PFSK-1 (cell line): ENCODE results near the gene AOPEP.

ENCODE experiments used
- FOXP2 ChIP-seq: optimal IDR thresholded peaks from 2 replicates; pipeline ENCODE3; 2011; ENCODE audit warnings: borderline replicate concordance, control low read depth, inconsistent platforms; ENCODE audit not compliant: insufficient read depth; ENCODE audit errors: extremely low read length, extremely low read depth
- POLR2AphosphoS5 ChIP-seq: IDR thresholded peaks from 2 replicates; pipeline ENCODE4 v1.6.1; 2012; ENCODE audit warnings: low read depth, mild to moderate bottlenecking, control low read depth, low read length, moderate library complexity
- REST ChIP-seq, 2 experiments: IDR thresholded peaks; 2 replicates each; pipeline versions ENCODE4 v1.6.1 to v1.8.0; 2011 to 2012; ENCODE audit warnings: low read depth in 2 of 2, low read length in 2 of 2, control low read depth in 1 of 2, inconsistent platforms in 1 of 2, mild to moderate bottlenecking in 1 of 2, moderate library complexity in 1 of 2; ENCODE audit not compliant: insufficient read depth in 1 of 2
- SIN3A ChIP-seq: IDR thresholded peaks from 2 replicates; pipeline ENCODE4 v1.6.1; 2012; ENCODE audit warnings: mild to moderate bottlenecking, low read length, moderate library complexity, borderline replicate concordance; ENCODE audit not compliant: insufficient read depth
- TAF1 ChIP-seq: IDR thresholded peaks from 2 replicates; pipeline ENCODE4 v1.6.1; 2012; ENCODE audit warnings: low read length, control low read depth, borderline replicate concordance; ENCODE audit not compliant: insufficient read depth

AOPEP gene

DNA sequence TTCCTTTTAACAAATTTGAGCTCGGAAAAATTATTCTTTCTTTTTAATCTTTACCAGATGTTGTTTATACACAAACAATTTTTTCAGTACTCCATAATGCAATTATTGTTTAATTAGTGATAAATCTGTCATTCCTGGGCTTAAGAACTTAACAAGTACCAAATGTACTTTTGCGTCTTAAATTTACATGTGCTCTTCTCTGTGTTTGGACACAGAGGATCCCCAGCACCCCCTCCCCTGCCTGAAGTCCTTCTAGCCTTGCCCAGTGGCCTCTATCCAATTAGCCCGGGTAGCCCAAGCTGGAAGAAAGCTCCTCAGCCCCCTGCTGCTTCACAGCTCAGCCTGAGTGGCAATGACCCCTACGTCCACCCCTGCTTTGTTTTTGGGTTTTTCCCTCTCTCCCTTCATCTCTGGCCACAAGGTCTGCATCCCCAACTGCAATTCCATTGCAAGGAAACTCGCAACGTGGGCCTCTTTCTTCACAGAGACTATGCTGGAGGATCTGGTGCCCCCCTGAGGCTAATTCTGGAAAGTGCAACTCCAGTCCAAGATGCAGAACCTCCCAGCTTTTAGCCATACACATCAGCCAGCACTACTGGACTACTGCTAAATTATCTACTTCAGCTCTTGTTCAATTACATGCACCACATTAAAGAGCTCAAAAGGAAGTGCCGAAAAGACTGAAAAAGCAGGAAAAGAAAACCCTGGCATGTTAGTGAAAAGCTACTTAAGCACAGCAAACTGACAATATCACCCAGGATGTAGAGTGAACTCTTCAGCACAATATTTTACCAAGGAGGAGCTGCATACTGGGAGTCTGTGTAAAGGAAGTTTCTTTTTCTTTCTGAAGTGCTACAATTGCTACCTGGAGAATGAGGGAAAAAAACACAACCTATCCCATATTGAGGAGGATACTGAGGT is 404.8 kb downstream of the AOPEP start:
- TF ChIP-seq REST (IDR thresholded peaks at IDR 0.05; ENCODE audit: insufficient read depth in 1 of 2, low read depth in 2 of 2, low read length in 2 of 2) (no peak), SIN3A (no peak), POLR2AphosphoS5 (no peak), TAF1 (no peak), FOXP2 (no peak)

GRCh38 chr9:95132366-95133324 is 406.1 kb downstream of the AOPEP start:
- TF ChIP-seq POLR2AphosphoS5 = no peak
- no peak for TF ChIP-seq REST (IDR thresholded peaks at IDR 0.05; ENCODE audit: insufficient read depth in 1 of 2, low read depth in 2 of 2, low read length in 2 of 2)
- no peak for TF ChIP-seq SIN3A
- no peak for TF ChIP-seq TAF1
- no peak for TF ChIP-seq FOXP2

GRCh38 chr9:95133325-95133705 is 406.8 kb downstream of the AOPEP start:
- no peak for TF ChIP-seq SIN3A
- no peak for TF ChIP-seq REST (IDR thresholded peaks at IDR 0.05; ENCODE audit: insufficient read depth in 1 of 2, low read depth in 2 of 2, low read length in 2 of 2)
- TF ChIP-seq TAF1 = no peak
- TF ChIP-seq FOXP2 = no peak
- TF ChIP-seq POLR2AphosphoS5 = no peak

- TF ChIP-seq REST (IDR thresholded peaks at IDR 0.05; ENCODE audit: insufficient read depth in 1 of 2, low read depth in 2 of 2, low read length in 2 of 2) = no peak
- no peak for TF ChIP-seq FOXP2
- no peak for TF ChIP-seq POLR2AphosphoS5
- no peak for TF ChIP-seq TAF1
- no peak for TF ChIP-seq SIN3A
These were observed 408.0 kb downstream of the AOPEP start for GRCh38 chr9:95134457-95134881.
